AG09319 (cell line): Measurements from ENCODE around the gene FAM170B.

Experiments
- DNase-seq: peaks from one replicate; pipeline ENCODE4 v3.0.0-alpha.2; 2010; ENCODE audit warnings: low read depth; ENCODE audit errors: extremely low read depth
- CTCF ChIP-seq: IDR thresholded peaks from 2 replicates; pipeline ENCODE4 v1.5.1; 2011; ENCODE audit warnings: low read depth, mild to moderate bottlenecking, inconsistent platforms, low read length, moderate library complexity

FAM170B gene

GRCh38 chr10:49176310-49177268 lies 42.8 kb upstream of the FAM170B start:
- DNase-seq = no peak
- TF ChIP-seq CTCF = no peak

GRCh38 chr10:49175587-49176309 lies 41.9 kb upstream of the FAM170B start:
- TF ChIP-seq CTCF = no peak
- no peak for DNase-seq

- no peak for DNase-seq
- no peak for TF ChIP-seq CTCF
Observed at GRCh38 chr10:49174926-49175500, 41.2 kb upstream of the FAM170B start.

- no peak for TF ChIP-seq CTCF
- DNase-seq = no peak
Observed at GRCh38 chr10:49174261-49174925, 40.6 kb upstream of the FAM170B start.

GRCh38 chr10:49173853-49174252 lies 40.0 kb upstream of the FAM170B start:
- no peak for TF ChIP-seq CTCF
- no peak for DNase-seq

GRCh38 chr10:49173201-49173772 lies 39.5 kb upstream of the FAM170B start:
- no peak for TF ChIP-seq CTCF
- DNase-seq = no peak
